ENCODE data around the gene KRT71.

KRT71 gene

GRCh38 chr12:52573743-52574142 lies 20.8 kb upstream of the KRT71 start, which contains the start of gene KRT74:
Gene KRT74 (minus strand): TSS chr12:52573843. CDS start chr12:52573777, 66 bp downstream.
- DNase-seq = no peak

GRCh38 chr12:52573306-52573705 lies 20.4 kb upstream of the KRT71 start:
- no peak for DNase-seq

GRCh38 chr12:52570511-52570910 lies 17.6 kb upstream of the KRT71 start:
- no peak for DNase-seq

GRCh38 chr12:52568111-52568510 lies 15.2 kb upstream of the KRT71 start:
- no peak for DNase-seq

- no peak for DNase-seq
Observed at GRCh38 chr12:52566847-52567291, 13.9 kb upstream of the KRT71 start.

GRCh38 chr12:52564582-52564981 lies 11.6 kb upstream of the KRT71 start:
- no peak for DNase-seq

GRCh38 chr12:52561880-52562449 lies 9.0 kb upstream of the KRT71 start:
- DNase-seq = no peak

- DNase-seq = no peak
Observed at GRCh38 chr12:52559979-52560378, 7.0 kb upstream of the KRT71 start.

- no peak for DNase-seq
Observed at GRCh38 chr12:52558781-52559445, 6.0 kb upstream of the KRT71 start.

- no peak for DNase-seq
Observed at GRCh38 chr12:52557476-52557875, 4.5 kb upstream of the KRT71 start.

GRCh38 chr12:52555577-52555976 lies 2.6 kb upstream of the KRT71 start:
- DNase-seq = no peak

GRCh38 chr12:52552055-52552454 lies 890 bp downstream of the KRT71 start:
- DNase-seq = no peak

- no peak for DNase-seq
Observed at GRCh38 chr12:52551216-52551865, 1.6 kb downstream of the KRT71 start.

- no peak for DNase-seq
Observed at GRCh38 chr12:52546126-52546525, 6.8 kb downstream of the KRT71 start.

GRCh38 chr12:52543985-52544883 lies 8.7 kb downstream of the KRT71 start:
- no peak for DNase-seq

GRCh38 chr12:52542785-52543318 lies 10.1 kb downstream of the KRT71 start:
- DNase-seq = no peak

- DNase-seq = no peak
Observed at GRCh38 chr12:52542157-52542556, 10.8 kb downstream of the KRT71 start.

GRCh38 chr12:52541709-52542108 lies 11.2 kb downstream of the KRT71 start:
- DNase-seq = no peak

- no peak for DNase-seq
Observed at GRCh38 chr12:52540531-52540930, 12.4 kb downstream of the KRT71 start.

- no peak for DNase-seq
Observed at GRCh38 chr12:52539821-52540173, 13.1 kb downstream of the KRT71 start.

GRCh38 chr12:52539083-52539820 lies 13.7 kb downstream of the KRT71 start:
- DNase-seq = no peak

GRCh38 chr12:52537101-52537500 lies 15.8 kb downstream of the KRT71 start:
- no peak for DNase-seq
